GM18951 (cell line): ENCODE data around the gene CRKL.

Source experiments
- POLR2A ChIP-seq: IDR thresholded peaks from 4 replicates; pipeline ENCODE4 v1.6.1; 2011; ENCODE audit warnings: mild to moderate bottlenecking; ENCODE audit not compliant: insufficient read length, insufficient read depth; ENCODE audit errors: extremely low read depth
- in situ Hi-C: fragments of 300-500 bp; cut with MboI; formaldehyde crosslinking; loops from one replicate; pipeline ENCODE4 v1.12.0; 2022; ENCODE audit warnings: low sequenced_read_pairs, mixed read lengths, inconsistent platforms; ENCODE audit not compliant: unreplicated experiment

The CRKL gene

DNA sequence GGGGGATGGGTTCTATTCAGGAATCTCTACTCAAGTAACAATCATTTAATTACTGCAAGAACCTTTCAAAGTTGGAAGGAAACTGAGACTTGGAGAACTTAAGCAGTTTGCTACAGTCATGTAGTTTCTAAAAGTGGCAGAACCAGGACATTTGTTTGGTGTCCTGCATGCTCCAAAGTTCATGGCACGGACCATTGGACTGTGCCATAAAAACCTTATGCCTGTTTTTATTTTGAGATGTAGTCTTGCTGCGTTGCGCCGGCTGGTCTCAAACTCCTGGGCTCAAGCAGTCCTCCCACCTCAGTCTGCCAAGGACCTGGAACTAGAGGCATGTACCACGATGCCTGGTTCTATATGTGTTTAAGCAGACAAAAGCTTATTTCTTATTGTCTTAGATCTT is 31.2 kb downstream of the CRKL start:
- TF ChIP-seq POLR2A: no peak
- in situ Hi-C loops: no loop called here

DNA sequence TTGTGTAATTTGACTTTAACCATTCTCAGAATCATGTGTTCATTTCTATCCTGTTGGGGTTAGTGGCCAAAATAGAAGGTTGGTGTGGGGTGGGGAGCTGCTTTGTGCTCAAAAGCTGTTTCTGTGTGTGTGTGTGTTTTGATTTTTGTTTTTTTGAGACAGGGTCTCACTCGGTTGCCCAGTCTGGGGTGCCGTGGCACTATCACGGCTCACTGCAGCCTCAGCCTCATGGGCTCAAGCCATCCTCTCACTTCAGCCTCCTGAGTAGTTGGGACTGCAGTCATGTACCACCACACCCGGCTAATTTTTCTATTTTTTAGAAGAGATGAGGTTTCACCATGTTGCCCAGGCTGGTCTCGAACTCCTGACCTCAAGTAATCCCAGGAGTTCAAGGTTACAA is 31.8 kb downstream of the CRKL start:
- no peak for TF ChIP-seq POLR2A
- in situ Hi-C loops: no loop called here

DNA sequence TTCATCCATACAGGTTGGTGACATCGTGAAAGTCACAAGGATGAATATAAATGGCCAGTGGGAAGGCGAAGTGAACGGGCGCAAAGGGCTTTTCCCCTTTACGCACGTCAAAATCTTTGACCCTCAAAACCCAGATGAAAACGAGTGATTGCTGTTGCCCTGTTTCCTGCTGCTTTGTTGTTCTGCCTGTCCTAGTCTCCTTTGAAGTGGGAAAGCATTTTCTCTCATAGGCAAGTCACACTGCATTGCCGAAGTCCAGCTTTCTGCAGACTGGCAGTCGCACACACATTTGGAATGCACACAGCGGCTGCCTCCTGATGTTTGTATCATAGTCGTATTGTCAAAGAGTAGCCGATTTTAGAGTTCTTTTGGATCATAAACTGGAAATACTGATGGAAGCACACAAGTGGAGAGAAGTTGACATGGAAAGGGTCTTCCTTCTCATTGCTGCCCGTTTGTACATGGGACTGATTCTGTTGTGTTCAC is 32.5 kb downstream of the CRKL start:
- TF ChIP-seq POLR2A: no peak
- in situ Hi-C loops: no loop called here

DNA sequence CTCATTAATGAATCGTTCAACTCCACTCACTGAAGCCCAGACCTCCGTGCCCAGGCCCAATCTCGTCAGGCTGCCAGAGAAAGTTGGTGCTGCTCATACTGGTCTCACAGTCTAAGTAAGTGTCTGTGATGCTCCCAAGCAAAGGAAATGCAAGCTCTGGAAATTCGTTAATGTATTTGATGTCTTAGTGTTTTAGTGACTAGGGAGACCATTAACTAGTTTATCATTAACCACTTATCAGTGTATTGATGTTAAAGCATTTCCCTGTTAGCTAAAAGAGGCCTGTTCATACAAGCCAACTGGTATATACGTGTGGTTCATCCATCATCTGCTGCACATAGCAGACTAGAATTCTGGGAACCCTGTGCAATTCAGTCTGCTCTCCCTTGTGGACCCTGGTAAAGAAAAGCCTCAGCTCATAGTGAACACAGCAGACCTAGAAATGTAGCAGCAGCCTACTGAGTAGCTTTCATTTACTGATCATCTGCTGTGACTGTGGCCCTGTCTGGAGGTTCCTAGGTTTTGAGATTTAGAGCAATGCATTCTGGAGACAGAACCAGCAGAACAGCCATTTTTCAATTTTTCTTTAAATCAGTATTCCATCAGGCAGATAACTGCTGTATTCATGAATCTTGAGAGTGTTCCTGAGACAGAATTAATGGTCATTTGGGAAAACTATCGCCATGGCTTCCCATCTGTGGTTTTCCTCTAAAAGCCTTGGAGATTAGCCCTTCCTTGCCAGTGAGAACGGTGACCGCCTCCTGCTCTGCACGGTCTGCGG is 34.1 kb downstream of the CRKL start:
- no peak for TF ChIP-seq POLR2A
- in situ Hi-C loops: no loop called here

DNA sequence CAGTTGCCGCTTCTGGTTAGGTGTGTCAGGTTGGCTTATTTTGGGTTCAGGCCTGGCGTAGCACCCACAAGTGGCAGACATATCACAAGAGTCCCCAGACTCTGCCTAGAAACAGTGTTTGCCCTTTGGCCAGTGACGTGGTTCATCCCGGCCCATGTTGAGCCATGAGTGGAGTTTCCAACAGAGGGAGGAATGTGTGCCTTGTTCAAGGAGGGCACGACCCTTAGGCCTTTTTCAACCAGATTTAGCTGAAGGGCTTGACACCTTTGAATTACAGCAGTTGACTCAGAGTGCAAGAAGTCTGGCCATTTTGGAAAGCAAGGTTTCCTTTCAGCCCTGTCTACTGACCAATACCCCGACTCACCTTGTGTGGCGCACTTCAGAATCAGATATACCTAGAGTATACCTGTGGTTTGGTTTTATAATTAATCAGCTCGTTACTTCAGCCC is 34.7 kb downstream of the CRKL start:
- TF ChIP-seq POLR2A: no peak

DNA sequence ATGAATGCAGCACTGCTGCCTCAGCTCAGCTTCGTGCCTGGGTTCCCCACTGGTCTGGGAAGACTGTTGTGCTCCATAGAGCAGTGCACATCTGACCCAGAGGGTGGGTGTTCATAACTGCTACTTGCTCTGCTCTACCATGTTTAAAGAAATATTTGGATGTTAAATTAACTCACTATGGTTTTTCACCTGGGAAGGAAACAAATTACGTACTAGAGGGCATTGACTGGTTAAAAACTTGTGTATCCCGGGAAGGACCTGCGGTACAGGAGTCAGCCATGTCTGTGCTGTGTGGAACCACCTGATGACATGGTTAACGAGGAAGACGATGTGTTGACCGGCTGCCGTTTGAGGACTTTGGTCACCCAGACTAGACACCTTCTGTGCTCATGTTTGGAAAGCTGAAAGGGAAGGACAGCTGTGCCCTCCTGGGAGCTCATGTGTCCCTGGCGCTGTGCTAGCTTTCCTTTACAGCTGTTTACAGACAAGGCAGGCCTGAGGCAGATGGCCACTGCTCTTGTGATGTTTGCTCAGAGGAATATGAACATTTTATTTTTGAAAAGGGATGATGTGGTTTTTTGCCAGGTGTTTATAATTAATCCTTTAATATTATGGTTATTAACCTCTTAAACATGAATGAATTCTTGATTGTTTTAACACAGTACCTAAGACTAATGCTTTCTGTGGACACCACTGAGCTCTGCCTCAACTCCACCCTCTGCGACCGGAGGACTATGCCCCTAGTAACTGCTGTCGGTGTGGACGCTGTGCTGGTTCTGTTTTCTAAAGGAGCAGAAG is 35.5 kb downstream of the CRKL start:
- TF ChIP-seq POLR2A: no peak
- in situ Hi-C loops: no loop called here

More for the DNA sequence above, 34.7 kb downstream of the CRKL start:
- in situ Hi-C loops: no loop called here

DNA sequence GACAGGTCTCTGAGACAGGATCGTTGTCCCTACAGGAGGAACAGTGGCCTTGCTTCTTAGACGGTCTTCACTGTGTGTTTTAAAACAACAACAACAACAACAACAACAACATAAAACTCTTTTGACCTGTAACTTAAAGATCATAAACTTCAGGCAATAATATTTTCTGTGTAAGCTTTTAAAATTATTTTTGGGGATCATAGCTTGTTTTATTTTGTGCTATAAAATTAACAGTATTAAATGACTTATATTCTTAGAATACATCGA is 36.1 kb downstream of the CRKL start:
- in situ Hi-C loops: no loop called here
- TF ChIP-seq POLR2A: no peak

DNA sequence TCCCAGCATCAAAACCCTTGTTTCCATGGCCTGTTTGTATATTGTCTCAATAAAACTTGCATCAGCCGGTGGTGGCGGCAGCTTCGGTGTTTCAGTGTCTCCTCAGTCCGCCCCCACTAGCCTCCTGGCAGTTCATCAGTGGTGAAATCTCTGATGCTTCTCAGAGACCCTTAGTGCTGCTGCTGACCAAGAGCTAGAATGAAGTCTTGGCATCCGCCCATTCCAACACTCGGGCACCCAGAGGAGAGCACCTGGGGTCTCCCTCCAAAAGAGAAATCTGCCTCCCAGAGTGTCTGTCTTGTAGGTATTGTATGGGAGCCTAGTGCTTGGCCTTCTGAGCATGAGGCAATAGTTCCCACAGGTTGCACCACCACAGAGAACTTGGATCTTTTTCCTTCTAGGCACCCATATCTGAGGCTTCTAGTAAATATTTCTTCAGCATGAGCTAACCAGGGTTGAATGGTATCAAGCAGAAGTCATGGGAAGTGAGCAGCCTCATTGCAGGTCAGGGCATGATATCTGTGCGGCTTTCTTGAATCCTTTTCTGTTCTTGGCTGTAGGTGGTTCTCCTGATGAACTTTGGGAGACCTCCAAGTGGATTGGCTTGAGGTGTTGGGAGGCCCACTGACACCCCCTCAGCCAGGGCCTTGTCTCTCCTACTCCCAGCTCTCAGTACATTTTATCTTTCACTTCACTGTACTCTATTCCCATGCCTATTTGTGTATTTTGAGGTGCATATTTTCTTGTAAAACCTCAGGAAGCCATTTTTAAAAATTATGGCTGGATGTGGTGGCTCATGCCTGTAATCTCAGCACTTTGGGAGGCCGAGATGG is 36.7 kb downstream of the CRKL start:
- no peak for TF ChIP-seq POLR2A
- in situ Hi-C loops: no loop called here

DNA sequence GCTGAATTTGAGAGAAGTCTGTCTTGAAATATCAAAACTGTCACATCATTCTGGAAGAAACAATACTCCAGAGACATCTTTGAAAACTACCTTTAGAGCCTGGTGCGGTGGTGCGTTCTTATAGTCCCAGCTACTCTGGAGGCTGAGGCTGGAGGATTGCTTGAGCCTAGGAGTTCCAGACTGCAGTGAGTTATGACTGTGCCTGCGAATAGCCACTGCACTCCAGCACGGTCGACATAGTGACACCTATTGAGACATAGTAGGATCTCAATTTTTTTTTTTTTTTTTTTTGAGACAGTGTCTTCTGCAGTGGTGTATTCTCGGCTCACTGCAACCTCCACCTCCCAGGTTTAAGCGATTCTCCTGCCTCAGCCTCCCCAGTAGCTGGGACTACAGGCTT is 38.3 kb downstream of the CRKL start:
- TF ChIP-seq POLR2A: no peak
- in situ Hi-C loops: no loop called here

DNA sequence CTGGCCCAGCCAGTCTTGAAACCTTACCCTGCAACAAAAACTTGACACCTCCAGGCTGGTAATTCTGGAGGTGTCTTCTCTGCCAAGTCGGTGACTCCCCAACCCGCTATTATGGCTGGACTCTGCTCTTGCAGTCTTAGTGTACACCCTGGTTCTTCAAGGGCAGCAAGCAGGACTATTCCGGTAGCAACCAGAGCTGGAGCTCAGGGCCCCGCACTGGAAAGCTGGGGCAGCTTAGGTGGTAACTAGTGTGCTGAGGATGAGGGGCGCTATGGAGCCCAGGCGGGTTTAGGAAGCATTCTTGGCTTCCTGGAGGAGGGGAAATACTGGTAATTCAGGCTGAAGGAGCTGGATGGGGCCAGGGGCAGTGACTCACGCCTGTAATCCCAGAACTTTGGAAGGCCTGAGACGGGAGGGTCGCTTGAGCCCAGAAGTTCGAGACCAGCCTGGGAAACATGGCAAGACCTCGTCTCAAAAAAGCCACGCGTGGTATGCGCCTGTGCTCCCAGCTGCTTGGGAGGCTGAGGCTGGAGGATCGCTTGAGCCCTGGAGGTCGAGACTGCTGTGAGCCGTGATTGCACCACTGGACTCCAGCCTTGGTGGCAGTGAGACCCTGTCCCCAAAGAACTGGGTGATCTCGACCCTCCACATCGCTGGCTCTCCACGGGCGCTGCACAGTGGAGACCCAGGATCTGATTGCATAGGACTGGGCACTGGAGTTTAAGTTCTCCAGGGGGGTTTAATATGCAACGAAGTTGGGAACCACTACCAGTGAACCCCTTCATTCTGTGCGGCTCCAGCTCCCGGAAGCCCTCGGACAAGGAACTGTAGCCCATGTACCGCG is 39.3 kb downstream of the CRKL start:
- in situ Hi-C loops: no loop called here
- TF ChIP-seq POLR2A: no peak

DNA sequence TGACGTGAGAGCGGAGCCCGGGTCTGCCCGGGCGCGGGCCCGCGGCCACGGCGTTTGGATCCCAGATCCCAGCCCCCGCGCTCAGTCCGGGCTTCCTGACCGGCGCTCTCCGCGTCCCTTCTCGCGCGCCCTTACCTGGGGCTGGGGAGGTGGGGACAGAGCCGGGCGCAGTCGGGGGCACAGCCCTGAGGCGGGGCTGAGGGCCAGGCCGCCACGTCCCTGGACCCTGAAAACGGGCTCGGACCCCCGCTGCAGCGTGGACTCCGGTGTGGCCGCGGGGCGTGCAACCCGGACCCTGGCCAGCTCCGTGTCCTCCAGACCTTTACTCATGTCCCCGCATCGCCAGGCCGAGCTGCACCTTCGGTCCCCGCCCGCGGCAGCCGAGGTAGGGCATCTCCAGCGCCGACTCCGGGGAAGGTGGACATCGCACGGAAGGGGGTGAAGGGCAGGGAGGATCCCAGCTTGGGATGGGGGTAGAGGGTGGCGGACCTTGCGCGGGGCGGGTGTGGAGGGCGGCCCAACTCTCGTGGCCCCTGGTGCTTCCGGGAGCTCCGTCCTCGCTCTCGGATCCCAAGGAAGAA is 40.0 kb downstream of the CRKL start:
- peak; percentile 31 for TF ChIP-seq POLR2A
- in situ Hi-C loops: no loop called here

DNA sequence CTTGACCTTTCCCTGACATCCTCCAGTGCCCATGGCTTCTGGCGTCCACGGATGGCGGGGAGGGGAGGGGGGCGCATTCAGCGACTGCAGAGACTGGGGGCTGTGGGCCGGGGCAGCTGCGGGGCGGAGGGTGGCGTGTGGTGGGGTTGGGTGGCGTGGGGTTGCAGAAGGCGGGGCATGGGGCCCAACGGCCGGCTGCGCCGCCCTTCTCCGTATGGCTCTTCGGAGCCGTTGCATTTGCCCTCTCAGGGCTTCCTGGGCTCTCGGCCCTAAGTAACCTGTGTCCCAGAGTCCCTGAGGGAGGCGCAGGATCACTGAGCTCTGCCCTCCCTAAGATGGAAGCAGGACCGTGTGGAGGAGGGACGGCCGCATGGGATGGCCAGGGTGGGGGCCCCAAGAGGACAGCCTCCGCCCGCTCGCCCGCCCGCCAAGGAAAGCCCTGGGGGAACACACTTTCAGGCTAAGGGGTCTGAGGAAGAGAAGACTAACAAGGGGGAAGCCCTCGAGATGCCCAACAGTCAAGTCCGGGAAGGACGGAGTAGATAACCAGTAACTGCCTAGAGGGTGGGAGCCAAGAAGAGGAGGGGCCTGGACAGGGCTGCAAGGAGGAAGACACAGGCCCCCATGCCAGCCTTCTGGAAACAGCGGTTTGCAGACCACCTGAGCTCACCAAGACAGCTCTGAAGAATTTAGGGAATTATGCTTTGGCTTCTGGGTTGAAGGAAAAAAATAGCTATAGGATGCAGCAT is 40.6 kb downstream of the CRKL start:
- no peak for TF ChIP-seq POLR2A
- in situ Hi-C loops: no loop called here
